Dendritic cell treated with granulocyte-macrophage colony-stimulating factor and Interleukin-4, amounts not matched to agents 40 ng/mL and 50 ng/mL, for 4 days (primary cell): Measurements from ENCODE around the gene CEP95.

Source experiments
- H3K27ac Mint-ChIP-seq: one replicate; pipeline ENCODE4 v1.8.0; 2022; ENCODE audit warnings: mild to moderate bottlenecking, mixed read lengths
- H3K27me3 Mint-ChIP-seq: one replicate; pipeline ENCODE4 v1.8.0; 2022; ENCODE audit warnings: mild to moderate bottlenecking, mixed read lengths
- H3K36me3 Mint-ChIP-seq: one replicate; pipeline ENCODE4 v1.8.0; 2022; ENCODE audit warnings: low read depth, mixed read lengths
- H3K4me1 Mint-ChIP-seq: one replicate; pipeline ENCODE4 v1.8.0; 2022; ENCODE audit warnings: low read depth, mixed read lengths
- H3K4me3 Mint-ChIP-seq: one replicate; pipeline ENCODE4 v1.8.0; 2022; ENCODE audit warnings: mild to moderate bottlenecking, moderate library complexity, mixed read lengths
- H3K9me3 Mint-ChIP-seq: one replicate; pipeline ENCODE4 v1.8.0; 2022; ENCODE audit warnings: mixed read lengths
- intact Hi-C: fragments of 100-400 bp; cut with micrococcal nuclease; formaldehyde crosslinking; loops from one replicate; pipeline ENCODE4 v1.15.0; 2022

The CEP95 gene

DNA sequence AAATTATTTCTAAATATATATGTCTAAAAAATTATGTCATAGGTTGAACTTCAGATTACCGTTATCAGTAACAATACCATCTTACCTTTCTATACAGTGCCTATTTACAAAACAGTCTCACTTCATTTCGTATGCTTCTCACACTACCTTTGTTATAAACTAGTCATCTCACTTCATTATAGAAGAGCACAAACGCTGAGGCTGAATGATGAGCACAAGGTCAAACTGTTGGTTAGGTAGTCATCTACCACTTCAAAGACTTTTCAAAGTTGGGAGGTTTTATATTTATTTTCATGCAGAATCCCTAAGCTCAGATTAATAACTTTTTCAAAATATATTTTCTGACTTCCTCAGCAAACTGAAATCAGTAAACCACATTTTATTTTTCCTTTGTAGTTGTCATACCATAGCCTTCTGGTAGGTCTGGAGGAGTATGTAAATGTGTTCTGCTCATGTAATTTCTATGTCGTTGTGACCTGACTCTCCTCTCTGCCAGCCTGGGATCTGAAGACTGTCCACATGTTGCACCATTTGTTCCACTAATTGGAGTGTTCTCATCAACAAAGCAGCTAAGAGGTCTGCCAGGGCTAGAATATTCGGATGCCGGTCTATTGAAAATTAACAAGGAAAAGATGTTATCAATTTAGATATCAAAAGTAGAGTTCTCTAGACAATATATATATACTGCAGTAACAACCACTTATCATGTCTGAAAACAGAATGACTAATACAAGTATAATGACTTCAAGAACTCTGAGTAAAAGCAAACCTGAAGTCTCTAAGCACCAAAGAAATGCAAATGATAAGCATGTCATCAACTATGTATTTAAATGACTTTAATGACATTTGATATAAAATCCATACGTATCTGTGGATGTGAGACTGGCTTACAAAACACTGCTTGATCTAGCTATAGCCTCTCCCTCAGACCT is 73.9 kb downstream of the CEP95 start:
- Mint-ChIP-seq H3K27me3 (no peaks in the 10 kb centered on the region), H3K4me3 (no peak overlapping the region), H3K9me3 (no peaks in the 10 kb centered on the region), H3K4me1 (peaks cover 4% of the 10 kb centered on the region), H3K36me3 (peaks cover 79% of the 10 kb centered on the region), H3K27ac (no peak overlapping the region)
- intact Hi-C loops, result no loop called here

DNA sequence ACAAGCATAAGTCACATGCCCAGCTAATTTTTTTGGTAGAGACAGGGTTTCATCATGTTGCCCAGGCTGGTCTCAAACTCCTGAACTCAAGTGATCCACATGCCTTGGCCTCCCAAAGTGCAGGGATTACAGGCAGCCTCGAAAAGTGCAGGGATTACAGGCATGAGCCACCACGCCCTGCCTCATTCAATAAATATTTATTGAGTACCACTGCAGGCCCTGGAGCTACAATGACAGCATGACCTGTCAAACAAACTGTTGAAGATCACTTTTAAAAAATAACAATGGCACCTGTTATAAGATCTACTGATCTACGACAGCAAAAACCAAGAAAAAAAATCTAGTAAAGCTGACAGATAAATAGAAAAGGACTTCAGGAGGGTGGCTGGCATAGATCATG is 76.3 kb downstream of the CEP95 start:
- peaks cover 56% of the 10 kb centered on the region for H3K36me3 Mint-ChIP-seq
- H3K4me1 Mint-ChIP-seq, result peaks cover 4% of the 10 kb centered on the region
- intact Hi-C loops, result no loop called here
- no peak overlapping the region for H3K4me3 Mint-ChIP-seq
- H3K9me3 Mint-ChIP-seq, result no peaks in the 10 kb centered on the region
- H3K27me3 Mint-ChIP-seq, result no peaks in the 10 kb centered on the region
- H3K27ac Mint-ChIP-seq, result no peak overlapping the region

DNA sequence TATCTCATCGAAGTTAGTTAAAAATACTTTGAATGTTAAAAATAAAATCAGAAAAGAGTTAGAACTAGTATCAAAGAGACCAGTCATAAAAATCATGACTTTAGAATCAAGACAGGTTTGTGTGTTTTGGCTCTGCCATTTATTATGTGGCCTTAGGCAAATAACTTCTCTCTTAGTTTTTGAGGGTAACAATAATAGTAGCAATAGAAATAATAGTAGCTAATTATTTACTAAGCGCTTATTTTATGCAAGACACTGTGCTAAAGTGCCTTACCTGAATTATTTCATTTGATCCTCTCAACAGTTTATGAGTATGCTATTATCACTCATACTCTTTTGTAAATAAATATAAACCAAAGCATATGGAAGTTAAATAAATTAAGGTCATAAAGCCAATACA is 78.4 kb downstream of the CEP95 start:
- Mint-ChIP-seq H3K27me3 (no peaks in the 10 kb centered on the region), H3K9me3 (no peaks in the 10 kb centered on the region), H3K4me3 (no peak overlapping the region), H3K4me1 (peaks cover 4% of the 10 kb centered on the region), H3K27ac (no peak overlapping the region), H3K36me3 (peaks cover 54% of the 10 kb centered on the region)
- intact Hi-C loops, result no loop called here
